Sigmoid colon (tissue), 4 donors: Measurements from ENCODE around the gene CYP24A1.

ENCODE experiments used
- CTCF ChIP-seq, 4 experiments: fragments of 450-650 bp in 3 of 4; fragments of 200-600 bp in 1 of 4; IDR thresholded peaks; one replicate each; pipeline ENCODE4 v1.5.1; 2016 to 2019; ENCODE audit warnings: antibody characterized with exemption in 4 of 4, mild to moderate bottlenecking in 3 of 4, moderate library complexity in 2 of 4
- POLR2A ChIP-seq, 2 donors: fragments of 450-650 bp; IDR thresholded peaks; one replicate each; pipeline ENCODE4 v1.6.1; 2016; ENCODE audit warnings: antibody characterized with exemption in 2 of 2, mild to moderate bottlenecking in 2 of 2, moderate library complexity in 2 of 2
- POLR2AphosphoS5 ChIP-seq, 4 donors: sonication (generic); formaldehyde crosslinking; IDR thresholded peaks; one replicate each; pipeline ENCODE4 v1.6.1; 2017; ENCODE audit warnings: antibody characterized with exemption in 4 of 4

GRCh38 chr20:54180931-54181330, 7.1 kb upstream of the CYP24A1 start:
- TF ChIP-seq POLR2A (IDR thresholded peaks at IDR 0.05) (no peak), CTCF (IDR thresholded peaks at IDR 0.05) (no peak), POLR2AphosphoS5 (IDR thresholded peaks at IDR 0.05) (no peak)
